C4-2B (cell line): ENCODE measurements around the gene GPN2.
A peak's percentile ranks its signal among the peaks of the same experiment; 100 is the strongest.

ENCODE experiments used
- H3K27ac ChIP-seq: fragments of 450-650 bp; 2 replicates; pipeline ENCODE4 v1.5.1; 2017
- CTCF ChIP-seq: fragments of 450-650 bp; conservative IDR thresholded peaks from 2 replicates; pipeline ENCODE4 v1.5.1; 2017; ENCODE audit warnings: mild to moderate bottlenecking
- ZFX ChIP-seq: fragments of 450-650 bp; IDR thresholded peaks from 2 replicates; pipeline ENCODE4 v1.6.1; 2017

The GPN2 gene

GRCh38 chr1:26912147-26912490 lies 22.0 kb upstream of the GPN2 start:
- TF ChIP-seq ZFX (no peak), CTCF (no peak)
- no peak overlapping the region for H3K27ac ChIP-seq

DNA sequence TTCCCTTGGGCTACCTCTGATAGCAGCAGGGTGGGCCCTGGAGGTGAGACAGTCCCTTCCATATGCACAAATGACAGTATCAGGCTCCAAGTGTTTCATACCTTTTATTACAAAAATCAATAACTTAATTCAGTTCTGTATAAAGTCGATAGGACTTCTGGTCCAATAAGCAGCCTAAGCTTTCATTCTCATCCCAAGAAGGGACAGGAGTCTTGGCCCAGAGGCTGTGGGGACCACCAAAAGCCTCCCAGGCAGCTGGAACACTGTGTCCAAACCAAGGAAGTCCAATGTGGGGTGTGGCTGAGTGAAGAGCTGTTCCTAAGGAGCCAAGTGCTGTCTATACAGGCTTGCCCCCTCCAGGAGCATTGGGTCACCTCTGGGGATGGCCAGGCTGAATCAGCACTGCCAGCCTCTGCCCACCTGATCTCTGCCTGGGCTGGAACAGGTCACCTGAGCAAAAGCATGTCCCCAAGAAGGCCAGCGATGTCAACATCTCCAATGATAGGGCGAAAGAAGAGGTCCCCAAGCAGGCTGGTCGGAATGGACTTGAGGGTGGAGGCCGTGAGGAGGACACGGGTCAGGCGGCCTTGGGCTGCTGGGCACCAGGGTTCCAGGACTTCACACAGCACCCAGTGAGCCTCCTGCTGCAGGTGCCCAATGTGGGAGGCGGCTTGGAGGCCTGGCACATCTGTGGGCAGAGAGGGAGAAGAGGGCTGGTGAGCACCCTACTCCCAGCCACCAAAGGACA lies 21.5 kb upstream of the GPN2 start:
- H3K27ac ChIP-seq: no peak overlapping the region
- TF ChIP-seq CTCF (no peak), ZFX (no peak)

GRCh38 chr1:26910343-26911160 lies 20.5 kb upstream of the GPN2 start:
- TF ChIP-seq CTCF: no peak
- TF ChIP-seq ZFX: no peak
- no peak overlapping the region for H3K27ac ChIP-seq

DNA sequence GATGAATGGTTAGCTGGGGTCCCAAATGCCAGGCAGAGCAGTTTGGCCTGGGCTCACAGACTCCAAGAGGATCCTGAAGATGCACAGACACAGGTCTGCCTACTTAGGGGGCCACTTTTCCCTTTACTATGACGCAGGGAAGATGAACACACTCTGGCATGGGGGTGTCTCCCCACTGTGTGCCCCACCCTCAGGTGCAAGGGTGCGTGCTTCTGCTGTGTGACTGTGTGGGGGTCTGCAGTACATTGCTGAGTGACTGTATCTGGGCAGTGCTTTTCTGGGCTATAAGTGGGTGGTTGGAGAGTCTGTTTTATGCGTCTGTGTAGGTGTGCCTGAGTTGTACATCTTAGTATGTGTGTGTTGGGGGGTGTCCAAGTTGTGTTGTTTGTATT lies 19.9 kb upstream of the GPN2 start:
- TF ChIP-seq ZFX (no peak), CTCF (no peak)
- H3K27ac ChIP-seq: no peak overlapping the region

DNA sequence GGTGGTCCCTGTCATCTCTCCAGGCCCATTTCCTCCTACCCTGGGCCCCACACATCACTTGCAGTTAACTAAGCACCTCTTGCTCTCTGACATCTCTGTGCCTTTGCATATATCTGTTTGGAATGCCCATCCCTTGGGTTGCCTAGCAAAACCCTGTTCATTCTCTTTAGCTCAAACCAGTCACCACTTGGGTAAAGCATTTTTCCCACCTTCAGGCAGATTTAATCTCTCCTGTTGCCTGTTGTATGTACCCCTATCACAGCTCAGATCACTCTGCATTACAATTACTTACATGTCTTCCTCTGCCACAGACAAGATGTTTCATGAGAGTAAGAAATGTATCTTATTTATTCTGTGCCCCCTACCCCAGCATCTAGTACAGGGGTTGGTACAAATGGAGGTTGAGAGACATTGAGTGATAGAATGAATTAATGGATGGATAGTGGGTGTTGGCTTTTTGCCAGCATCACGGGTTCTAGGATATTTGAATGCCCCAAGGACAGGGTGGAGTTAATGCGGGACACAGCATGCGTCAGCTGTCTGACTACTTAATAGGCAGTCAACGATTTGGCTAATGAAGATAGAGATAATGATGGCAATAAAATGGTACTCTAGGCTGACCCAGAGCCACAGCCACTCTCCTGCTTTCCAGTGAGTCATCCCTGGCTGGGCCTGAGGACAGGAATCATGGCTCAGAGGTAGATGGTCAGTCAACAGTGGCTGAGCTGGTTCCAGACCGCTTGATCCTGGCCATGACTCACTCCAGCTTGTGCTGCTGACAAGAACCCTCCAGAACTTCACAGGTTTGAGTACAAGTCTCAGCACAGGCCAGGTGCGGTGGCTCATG lies 17.2 kb upstream of the GPN2 start:
- TF ChIP-seq CTCF: no peak
- no peak for TF ChIP-seq ZFX

DNA sequence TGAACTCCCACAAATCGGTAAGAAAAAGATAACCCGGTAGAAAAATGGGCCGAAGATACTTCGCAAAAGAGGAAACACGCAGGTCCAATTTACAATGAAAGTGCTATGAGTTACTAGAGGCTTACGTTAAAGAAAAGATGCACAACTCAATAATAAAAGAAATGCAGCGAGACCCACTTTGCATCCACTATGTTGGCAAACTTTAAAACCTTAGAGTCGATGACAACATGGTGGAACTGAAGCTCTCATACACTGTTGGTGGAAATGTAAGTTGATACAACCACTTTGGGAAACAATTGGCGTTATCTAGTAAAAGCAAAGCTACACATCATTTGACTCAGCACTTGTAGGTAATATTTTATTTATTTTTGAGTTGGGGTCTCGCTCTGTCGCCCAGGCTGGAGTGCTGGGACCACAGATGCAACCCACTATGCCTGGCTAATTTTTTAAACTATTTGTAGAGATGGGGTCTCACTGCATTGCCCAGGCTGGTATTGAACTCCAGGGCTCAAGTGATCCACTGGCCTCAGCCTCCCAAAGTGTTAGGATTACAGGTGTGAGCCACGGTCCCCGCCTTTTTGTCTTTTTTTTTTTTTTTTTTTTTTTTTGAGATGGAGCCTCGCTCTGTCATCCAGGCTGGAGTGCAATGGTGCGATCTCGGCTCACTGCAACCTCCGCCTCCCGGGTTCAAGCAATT lies 10.9 kb upstream of the GPN2 start:
- TF ChIP-seq CTCF (no peak), ZFX (no peak)

More for the DNA sequence above, 17.2 kb upstream of the GPN2 start:
- no peak overlapping the region for H3K27ac ChIP-seq

More for the DNA sequence above, 10.9 kb upstream of the GPN2 start:
- H3K27ac ChIP-seq: peak overlapping the region; percentile 64
